GM20431 (cell line): Measurements from ENCODE around the gene FLAD1.
"Not testable (repeated sequence)": the region's sequence is repeated elsewhere in the genome, so short reads cannot be mapped to it uniquely, and the experiment has no call there.

Source experiments
- in situ Hi-C: fragments of 300-500 bp; cut with MseI, MboI; formaldehyde crosslinking; loops from one replicate; pipeline ENCODE4 v1.15.0; 2020; ENCODE audit warnings: low sequenced_read_pairs; ENCODE audit not compliant: unreplicated experiment

Gene FLAD1

GRCh38 chr1:154988058-154988954 lies 5.2 kb downstream of the FLAD1 start:
- in situ Hi-C loops: no loop called here

- in situ Hi-C loops: no loop called here
These were observed 6.2 kb downstream of the FLAD1 start for GRCh38 chr1:154989195-154989860.

GRCh38 chr1:154990276-154990675 lies 7.1 kb downstream of the FLAD1 start:
- in situ Hi-C loops: no loop called here

GRCh38 chr1:154992721-154993571 lies 9.8 kb downstream of the FLAD1 start:
- in situ Hi-C loops: no loop called here

GRCh38 chr1:154993572-154994268 lies 10.6 kb downstream of the FLAD1 start, which contains the start of gene LENEP:
LENEP (plus strand) TSS chr1:154993586; CDS start chr1:154993608, 22 bp downstream.
- in situ Hi-C loops: no loop called here

GRCh38 chr1:154994269-154994587 lies 11.1 kb downstream of the FLAD1 start:
- in situ Hi-C loops: no loop called here

- in situ Hi-C loops: no loop called here
These were observed 11.4 kb downstream of the FLAD1 start for GRCh38 chr1:154994591-154994990.

- in situ Hi-C loops: not testable (repeated sequence)
These were observed 12.3 kb downstream of the FLAD1 start for GRCh38 chr1:154995301-154995983.

- in situ Hi-C loops: no loop called here
These were observed 14.0 kb downstream of the FLAD1 start for GRCh38 chr1:154996966-154997701.

GRCh38 chr1:154998201-154998780 lies 15.1 kb downstream of the FLAD1 start:
- in situ Hi-C loops: no loop called here

GRCh38 chr1:154998818-154999570 lies 15.8 kb downstream of the FLAD1 start:
- in situ Hi-C loops: no loop called here

GRCh38 chr1:154999571-155000410 lies 16.6 kb downstream of the FLAD1 start:
- in situ Hi-C loops: no loop called here

GRCh38 chr1:155000411-155000725 lies 17.2 kb downstream of the FLAD1 start:
- in situ Hi-C loops: no loop called here

GRCh38 chr1:155000726-155001424 lies 17.7 kb downstream of the FLAD1 start:
- in situ Hi-C loops: no loop called here

GRCh38 chr1:155001425-155001674 lies 18.2 kb downstream of the FLAD1 start:
- in situ Hi-C loops: no loop called here

- in situ Hi-C loops: no loop called here
These were observed 18.7 kb downstream of the FLAD1 start for GRCh38 chr1:155001675-155002463.
